GM21367 (cell line): ENCODE measurements around the gene KCTD10.
"Not testable (repeated sequence)": the region's sequence is repeated elsewhere in the genome, so short reads cannot be mapped to it uniquely, and the experiment has no call there.

Experiments
- ATAC-seq: cut with Tn5 transposase; IDR thresholded peaks from one replicate; pipeline ENCODE4 v1.9.1; 2021; ENCODE audit not compliant: unreplicated experiment

The KCTD10 gene

DNA sequence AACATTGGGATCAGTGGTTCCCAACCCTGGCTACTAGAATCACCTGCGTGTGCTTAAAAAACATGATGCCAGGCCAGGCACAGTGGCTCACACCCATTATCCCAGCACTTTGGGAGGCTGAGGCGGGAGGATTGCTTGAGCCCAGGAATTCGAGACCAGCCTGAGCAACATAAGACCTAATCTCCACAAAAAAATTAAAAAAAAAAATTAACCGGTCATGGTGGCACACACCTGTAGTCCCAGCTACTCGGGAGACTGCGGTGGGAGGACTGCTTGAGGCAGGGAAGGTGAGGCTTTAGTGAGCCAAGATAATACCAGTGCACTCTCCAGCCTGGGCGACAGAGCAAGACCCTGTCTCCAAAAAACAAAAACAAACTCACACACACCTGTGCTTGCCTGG, 2.0 kb downstream of the KCTD10 start:
- ATAC-seq, result no peak

DNA sequence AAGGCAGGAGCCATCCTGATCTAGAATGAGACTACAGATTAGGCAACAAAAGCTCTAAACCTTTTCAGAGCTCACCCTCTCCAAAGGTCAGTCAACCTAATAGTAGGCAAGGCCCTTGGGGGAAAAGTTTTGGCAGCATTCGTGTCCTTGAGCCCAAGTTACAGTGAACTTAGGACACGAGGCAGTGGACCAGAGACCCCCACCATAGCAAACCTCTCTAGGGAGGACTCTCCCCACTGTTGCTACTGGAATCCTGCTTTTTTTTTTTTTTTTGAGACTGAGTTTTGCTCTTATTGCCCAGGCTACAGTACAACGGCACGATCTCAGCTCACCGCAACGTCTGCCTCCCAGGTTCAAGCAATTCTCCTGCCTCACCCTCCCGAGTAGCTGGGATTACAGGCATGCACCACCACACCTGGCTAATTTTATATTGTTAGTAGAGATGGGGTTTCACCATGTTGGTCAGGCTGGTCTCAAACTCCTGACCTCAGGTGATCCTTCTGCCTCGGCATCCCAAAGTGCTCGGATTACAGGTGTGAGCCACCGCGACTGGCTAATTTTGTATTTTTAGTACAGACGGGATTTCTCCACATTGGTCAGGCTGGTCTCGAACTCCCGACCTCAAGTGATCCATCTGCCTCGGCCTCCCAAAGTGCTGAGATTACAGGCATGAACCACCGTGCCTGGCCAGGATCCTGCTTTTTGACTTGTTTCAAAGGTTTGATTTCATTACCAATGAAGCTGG, 3.4 kb downstream of the KCTD10 start:
- not testable (repeated sequence) for ATAC-seq

- no peak for ATAC-seq
These were observed 4.1 kb downstream of the KCTD10 start for GRCh38 chr12:109473006-109473405.

- no peak for ATAC-seq
These were observed 7.6 kb downstream of the KCTD10 start for GRCh38 chr12:109469517-109469916.

DNA sequence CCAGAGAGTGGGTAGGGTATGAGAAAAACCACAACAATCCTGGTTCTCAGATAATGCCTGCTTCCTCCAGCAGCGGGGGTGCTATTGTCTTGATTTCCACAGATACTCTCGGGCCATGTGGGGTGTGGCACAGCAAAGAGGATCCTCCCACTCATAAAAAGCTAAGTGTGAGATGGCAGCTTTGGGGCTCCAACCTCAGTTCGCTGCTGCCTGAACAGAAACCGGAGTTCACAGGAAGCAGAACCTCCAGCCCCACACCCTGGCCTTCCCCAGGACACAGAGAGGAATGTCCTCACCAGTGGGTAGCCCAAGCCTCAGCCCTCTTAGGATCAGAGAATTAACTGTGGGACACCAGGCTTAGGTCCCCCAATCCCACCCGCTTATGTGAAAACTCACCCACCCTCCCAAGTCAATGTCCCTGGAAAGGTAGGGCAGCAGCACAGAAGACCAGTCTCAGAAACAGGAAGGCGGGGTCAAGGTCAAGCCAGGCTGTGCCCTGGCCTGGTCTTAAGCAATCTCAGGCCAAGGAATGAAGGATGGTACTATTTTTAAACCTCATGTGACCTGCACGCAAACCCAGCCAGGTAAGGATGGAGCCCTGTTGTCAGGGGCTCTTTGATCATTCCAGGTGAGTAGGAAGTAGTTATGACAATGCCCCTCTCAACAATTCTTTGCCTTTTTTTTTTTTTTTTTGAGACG, 9.0 kb downstream of the KCTD10 start:
- ATAC-seq, result no peak

DNA sequence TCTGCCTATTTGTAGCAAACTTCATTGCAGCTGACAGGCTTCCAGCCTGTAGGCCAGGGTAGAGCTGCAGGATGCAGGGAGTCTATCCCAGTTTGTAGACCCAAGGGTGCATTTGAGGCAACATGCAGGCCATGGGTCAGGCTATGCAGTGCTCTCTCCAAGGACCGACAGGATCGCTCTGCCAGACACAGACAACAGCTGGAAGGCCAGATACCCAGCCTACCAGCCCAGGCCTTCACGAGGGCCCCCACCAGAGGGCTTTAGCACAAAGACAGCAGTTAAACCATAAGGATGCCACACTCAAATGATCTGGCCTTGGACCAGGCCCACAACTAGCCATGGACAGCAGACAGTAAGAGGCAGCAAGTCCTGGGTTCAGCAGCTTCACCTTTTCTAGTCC, 10.3 kb downstream of the KCTD10 start:
- ATAC-seq, result no peak

- no peak for ATAC-seq
These were observed 10.8 kb downstream of the KCTD10 start for GRCh38 chr12:109466305-109466704.

- ATAC-seq, result no peak
These were observed 12.3 kb downstream of the KCTD10 start for GRCh38 chr12:109464642-109465351.

DNA sequence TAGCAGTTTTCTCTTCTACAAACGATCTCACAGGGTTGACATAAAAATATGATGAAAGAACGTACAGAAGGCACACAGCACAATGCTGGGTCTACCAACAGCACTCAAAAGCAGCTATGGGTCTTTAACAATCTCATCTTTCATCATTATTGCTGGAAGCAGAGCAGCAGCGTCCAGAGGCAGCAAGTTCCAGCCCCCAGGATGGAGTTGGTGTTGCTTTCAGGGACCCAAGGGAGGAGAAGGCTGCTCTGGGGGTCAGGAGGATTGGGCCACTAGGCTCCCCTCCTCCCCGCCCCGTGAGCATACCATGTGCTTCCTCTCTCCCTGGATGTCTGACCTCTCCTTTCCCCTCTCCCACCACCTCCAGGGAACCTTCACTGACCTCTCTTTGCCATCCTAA, 13.3 kb downstream of the KCTD10 start:
- no peak for ATAC-seq

DNA sequence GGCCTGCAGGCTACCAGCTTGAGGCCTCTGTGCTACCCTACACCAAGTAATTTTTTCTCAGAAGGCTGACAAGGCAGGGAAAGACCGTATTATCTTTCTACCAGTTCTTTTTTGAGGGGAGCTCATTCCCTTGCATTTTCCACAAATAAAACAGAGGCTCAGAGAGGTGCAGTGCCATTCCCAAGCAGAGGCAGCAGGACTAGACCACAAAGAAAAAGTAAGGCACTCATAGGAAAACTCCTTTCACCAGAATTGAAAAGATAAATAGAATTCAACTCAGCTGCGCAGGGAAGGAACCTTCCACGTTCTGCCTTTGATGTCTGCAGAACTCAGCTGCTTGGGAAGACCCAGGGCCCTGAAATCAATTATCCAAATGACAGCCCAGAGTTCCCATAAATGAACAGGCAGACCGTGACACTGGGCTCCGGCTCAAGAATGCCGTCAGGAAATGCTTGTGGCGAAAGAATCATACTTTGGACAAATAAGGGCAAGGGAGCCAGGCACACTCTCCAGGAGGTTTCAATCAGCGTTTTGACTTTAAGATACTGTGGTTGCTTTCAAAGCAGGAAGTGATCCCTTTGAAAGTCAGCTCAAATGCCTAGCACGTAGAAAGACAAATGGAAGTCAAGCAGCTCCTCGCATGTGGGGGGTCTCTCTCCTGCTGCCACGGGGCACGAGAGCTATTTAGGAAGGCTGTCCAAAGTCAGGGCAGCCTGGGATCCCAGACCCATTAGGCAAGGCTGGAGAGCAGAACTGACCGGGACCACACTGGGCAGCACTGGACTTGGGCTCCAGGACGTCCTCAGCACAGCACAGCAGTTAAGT, 14.0 kb downstream of the KCTD10 start:
- no peak for ATAC-seq

- ATAC-seq, result no peak
These were observed 15.0 kb downstream of the KCTD10 start for GRCh38 chr12:109461846-109462756.

GRCh38 chr12:109461049-109461845, 15.9 kb downstream of the KCTD10 start:
- no peak for ATAC-seq

GRCh38 chr12:109460538-109460937, 16.6 kb downstream of the KCTD10 start:
- no peak for ATAC-seq

DNA sequence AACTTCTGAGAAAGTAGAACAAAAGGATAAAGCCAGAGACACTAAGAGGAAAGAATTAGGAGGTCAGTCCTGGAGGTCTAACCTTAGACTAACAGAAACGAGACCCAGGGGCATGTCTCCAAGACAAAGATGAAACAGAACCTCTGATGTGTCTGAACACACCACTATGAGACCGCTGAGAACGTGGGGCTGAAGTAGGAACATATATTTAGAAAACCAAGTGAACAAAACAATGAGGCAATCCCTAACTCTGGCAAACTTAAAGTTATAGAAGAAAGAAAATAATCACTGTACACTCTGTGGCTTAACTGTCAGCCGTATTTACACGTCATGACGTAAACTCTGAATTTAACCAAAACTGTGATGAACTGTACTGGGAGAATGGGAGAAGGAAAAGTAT, 17.9 kb downstream of the KCTD10 start:
- ATAC-seq, result no peak

DNA sequence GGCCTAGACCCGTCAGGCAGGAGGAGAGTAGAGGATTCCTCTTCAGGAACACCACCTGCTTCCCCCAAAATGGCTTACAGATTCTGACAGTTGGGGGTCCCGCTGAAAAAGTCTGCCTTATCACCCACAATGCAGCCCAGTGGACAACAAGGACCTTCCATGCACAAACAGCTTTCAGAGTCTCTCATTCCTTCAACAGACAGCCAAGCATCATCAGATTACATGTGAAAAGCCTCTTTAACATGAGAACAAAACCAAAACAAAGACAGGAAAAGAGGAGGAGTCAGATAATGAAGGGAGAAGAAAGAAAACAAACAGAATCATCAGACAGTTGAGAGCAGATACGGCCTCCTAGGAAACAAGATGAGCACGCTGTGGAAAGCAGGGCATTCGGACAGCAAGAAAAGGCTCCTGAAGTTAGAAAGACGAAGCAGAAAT, 18.3 kb downstream of the KCTD10 start:
- ATAC-seq, result no peak

DNA sequence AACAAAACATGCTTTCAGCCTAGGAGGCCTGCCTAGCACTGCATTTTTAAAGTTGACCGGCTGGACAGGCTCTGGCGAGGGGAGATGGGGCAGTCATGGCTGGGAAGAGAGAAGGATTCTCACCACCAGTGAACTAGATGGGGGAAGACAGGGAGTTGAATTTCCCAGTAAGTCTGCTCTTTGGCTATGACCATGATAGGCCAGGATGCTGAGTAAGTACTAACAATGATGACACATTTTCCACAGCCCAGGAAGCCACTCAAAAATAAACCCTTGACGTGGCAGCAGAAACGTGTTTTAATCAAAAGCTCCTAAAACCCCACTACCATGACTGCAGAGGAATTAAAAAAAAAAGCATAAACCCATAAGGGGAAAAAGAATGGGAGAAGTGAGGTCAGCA, 19.0 kb downstream of the KCTD10 start:
- ATAC-seq, result no peak

DNA sequence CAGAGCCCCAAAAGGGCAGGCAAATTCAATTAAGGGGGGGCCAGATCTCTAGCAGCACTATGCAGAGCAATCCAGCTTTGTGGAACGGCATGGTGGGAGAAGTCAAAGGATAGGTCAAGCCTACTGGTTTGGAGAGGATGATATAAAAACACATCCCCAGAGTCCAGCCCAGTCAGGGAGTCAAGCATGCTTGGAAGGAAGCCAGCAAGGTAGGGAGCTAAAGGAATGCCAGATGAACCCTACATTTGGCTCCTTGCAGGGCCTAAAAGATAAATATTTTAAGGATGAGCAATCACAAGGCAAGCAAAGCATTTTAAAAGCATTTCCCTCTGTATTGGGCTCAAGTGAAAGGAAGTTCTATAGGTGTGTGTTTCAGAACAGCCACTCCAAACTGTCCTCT, 21.4 kb downstream of the KCTD10 start:
- no peak for ATAC-seq

DNA sequence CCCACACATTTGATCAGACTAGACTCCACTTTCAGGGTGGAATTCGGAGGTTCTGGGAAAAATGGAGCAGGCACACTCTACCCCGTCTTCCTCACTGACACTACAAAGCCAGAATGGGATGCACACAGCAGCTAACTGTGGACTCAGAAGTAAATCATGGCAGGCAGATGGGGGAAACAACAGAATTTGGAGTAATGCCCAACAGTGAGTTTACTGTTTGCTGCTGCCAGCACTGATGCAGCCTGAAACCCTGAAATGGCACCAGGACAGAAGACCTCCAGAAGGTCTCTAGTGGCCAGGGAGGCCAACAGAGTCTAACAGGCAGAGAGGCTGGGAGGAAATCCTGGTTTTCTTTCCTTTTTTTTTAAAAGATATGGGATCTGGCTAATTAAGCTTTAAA, 24.6 kb downstream of the KCTD10 start:
- ATAC-seq, result no peak

GRCh38 chr12:109451400-109451799, 25.7 kb downstream of the KCTD10 start:
- no peak for ATAC-seq
